Parathyroid adenoma (tissue), 2 donors: ENCODE measurements around the gene FLRT1.

Source experiments
- H2AFZ ChIP-seq: fragments of 300-600 bp; sonication (generic); one replicate; pipeline ENCODE4 v1.7.0; 2017; ENCODE audit warnings: antibody characterized with exemption, mild to moderate bottlenecking
- H3K27ac ChIP-seq: fragments of 300-600 bp; sonication (generic); one replicate; pipeline ENCODE4 v1.7.0; 2017
- H3K27me3 ChIP-seq: fragments of 300-600 bp; sonication (generic); one replicate; pipeline ENCODE4 v1.7.0; 2017; ENCODE audit warnings: low read length; ENCODE audit not compliant: control insufficient read depth, insufficient read depth
- H3K36me3 ChIP-seq: fragments of 300-600 bp; sonication (generic); one replicate; pipeline ENCODE4 v1.7.0; 2017; ENCODE audit warnings: low read length; ENCODE audit not compliant: control insufficient read depth, insufficient read depth
- H3K4me1 ChIP-seq: fragments of 300-600 bp; sonication (generic); one replicate; pipeline ENCODE4 v1.7.0; 2017; ENCODE audit warnings: control low read depth
- H3K4me2 ChIP-seq: fragments of 300-600 bp; sonication (generic); one replicate; pipeline ENCODE4 v1.7.0; 2017; ENCODE audit warnings: low read length
- H3K4me3 ChIP-seq: fragments of 300-600 bp; sonication (generic); one replicate; pipeline ENCODE4 v1.7.0; 2017; ENCODE audit warnings: low read depth, low read length
- H3K79me2 ChIP-seq: fragments of 300-600 bp; sonication (generic); one replicate; pipeline ENCODE4 v1.7.0; 2017; ENCODE audit warnings: control low read depth
- H3K9ac ChIP-seq: fragments of 300-600 bp; sonication (generic); one replicate; pipeline ENCODE4 v1.7.0; 2017; ENCODE audit warnings: mild to moderate bottlenecking
- H3K9me3 ChIP-seq: fragments of 300-600 bp; sonication (generic); one replicate; pipeline ENCODE4 v1.7.0; 2017; ENCODE audit warnings: low read length; ENCODE audit not compliant: control insufficient read depth
- TF ChIP-seq, protein P1 (sequence below): fragments of 300-600 bp; sonication (generic); IDR thresholded peaks from one replicate; pipeline ENCODE4 v1.7.0; 2017; ENCODE audit warnings: antibody characterized with exemption, mild to moderate bottlenecking
- donor health status: primary hyperparathyroidism.

FLRT1 gene

GRCh38 chr11:64013141-64013896 lies 22.4 kb upstream of the FLRT1 start:
- Histone ChIP-seq H3K36me3 (no peaks in the 10 kb centered on the region), H3K9me3 (no peaks in the 10 kb centered on the region), H3K4me2 (no peak overlapping the region), H3K27me3 (no peaks in the 10 kb centered on the region), H3K4me3 (no peak overlapping the region), H2AFZ (no peak overlapping the region), H3K4me1 (no peaks in the 10 kb centered on the region), H3K79me2 (no peaks in the 10 kb centered on the region), H3K27ac (no peak overlapping the region), H3K9ac (no peak overlapping the region)
- TF ChIP-seq, protein P1, sequence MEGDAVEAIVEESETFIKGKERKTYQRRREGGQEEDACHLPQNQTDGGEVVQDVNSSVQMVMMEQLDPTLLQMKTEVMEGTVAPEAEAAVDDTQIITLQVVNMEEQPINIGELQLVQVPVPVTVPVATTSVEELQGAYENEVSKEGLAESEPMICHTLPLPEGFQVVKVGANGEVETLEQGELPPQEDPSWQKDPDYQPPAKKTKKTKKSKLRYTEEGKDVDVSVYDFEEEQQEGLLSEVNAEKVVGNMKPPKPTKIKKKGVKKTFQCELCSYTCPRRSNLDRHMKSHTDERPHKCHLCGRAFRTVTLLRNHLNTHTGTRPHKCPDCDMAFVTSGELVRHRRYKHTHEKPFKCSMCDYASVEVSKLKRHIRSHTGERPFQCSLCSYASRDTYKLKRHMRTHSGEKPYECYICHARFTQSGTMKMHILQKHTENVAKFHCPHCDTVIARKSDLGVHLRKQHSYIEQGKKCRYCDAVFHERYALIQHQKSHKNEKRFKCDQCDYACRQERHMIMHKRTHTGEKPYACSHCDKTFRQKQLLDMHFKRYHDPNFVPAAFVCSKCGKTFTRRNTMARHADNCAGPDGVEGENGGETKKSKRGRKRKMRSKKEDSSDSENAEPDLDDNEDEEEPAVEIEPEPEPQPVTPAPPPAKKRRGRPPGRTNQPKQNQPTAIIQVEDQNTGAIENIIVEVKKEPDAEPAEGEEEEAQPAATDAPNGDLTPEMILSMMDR, result no peak

DNA sequence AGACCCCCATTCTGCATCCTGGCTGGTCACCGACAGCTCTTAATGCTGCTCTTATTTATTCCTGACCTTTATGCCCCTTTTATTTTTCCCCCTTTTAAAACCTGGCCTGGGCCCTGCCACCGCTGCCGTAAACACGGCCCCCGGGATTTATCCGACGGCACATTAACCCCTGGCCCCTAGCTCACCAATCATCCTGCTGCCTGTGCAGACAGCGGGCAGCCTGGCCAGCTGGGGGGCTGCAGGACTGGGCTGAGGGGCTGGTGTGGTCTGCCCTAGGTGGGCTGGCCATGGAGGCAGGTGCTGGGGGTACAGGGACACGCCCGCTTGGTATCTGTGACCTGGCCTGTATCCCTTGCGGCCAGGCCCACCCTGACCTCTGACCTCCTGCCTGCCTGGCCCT lies 21.4 kb upstream of the FLRT1 start:
- no peak overlapping the region for H2AFZ ChIP-seq
- TF ChIP-seq, protein P1, result no peak
- no peak overlapping the region for H3K27ac ChIP-seq
- H3K27me3 ChIP-seq, result no peaks in the 10 kb centered on the region
- H3K4me1 ChIP-seq, result no peaks in the 10 kb centered on the region
- no peaks in the 10 kb centered on the region for H3K9me3 ChIP-seq
- H3K36me3 ChIP-seq, result no peaks in the 10 kb centered on the region
- H3K9ac ChIP-seq, result no peak overlapping the region
- H3K4me3 ChIP-seq, result no peak overlapping the region
- H3K79me2 ChIP-seq, result no peaks in the 10 kb centered on the region
- H3K4me2 ChIP-seq, result no peak overlapping the region

GRCh38 chr11:64015510-64015909 lies 20.2 kb upstream of the FLRT1 start:
- no peak overlapping the region for H3K9ac ChIP-seq
- H3K9me3 ChIP-seq, result no peaks in the 10 kb centered on the region
- H3K4me3 ChIP-seq, result no peak overlapping the region
- H3K27ac ChIP-seq, result no peak overlapping the region
- H3K79me2 ChIP-seq, result no peaks in the 10 kb centered on the region
- no peaks in the 10 kb centered on the region for H3K36me3 ChIP-seq
- H3K4me2 ChIP-seq, result no peak overlapping the region
- no peaks in the 10 kb centered on the region for H3K4me1 ChIP-seq
- no peaks in the 10 kb centered on the region for H3K27me3 ChIP-seq
- no peak overlapping the region for H2AFZ ChIP-seq
- TF ChIP-seq, protein P1, result no peak

DNA sequence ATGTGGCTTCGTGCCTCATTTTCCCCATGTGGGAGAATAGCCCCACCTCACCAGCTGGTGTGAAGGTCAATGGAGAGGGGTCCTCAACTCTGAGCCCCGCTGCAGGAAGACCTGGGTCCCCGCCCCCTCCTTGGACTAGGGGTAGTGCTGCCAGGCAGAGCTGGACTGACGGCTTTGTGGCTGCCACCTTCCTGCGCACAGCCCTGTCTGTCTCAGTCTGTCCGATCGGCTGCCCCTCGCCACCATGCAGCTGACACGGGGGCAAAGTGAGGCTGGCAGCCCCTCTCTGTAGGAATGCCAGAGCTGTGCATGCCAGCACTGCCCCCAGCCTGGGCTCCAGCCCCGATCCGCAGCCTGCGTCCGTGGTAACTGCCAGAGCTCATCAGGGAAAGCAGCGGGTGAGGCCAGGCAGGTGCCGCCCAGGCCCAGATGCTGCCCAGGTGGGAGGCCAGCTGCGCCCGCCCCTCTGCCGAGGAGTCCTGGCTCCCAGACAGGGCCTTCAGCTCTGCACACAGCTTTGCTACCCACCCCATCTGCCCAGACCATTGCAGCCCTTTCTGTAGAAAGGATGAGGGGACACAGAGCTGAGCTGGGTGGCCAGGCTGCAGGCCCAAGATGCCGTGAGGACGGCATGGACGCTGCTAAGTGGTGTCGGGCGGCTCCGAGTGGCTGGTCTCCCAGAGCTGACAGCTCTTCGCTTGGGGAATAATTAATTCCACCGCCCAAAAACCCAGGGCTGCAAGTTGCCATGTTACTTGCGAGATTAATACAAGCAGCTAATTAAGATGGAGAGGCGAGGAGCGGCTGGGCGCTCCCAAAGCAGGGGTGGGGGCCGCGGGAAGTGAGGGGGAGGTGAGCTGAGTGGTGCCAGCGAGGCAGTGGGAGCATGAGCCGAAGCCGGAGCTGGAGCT lies 19.5 kb upstream of the FLRT1 start:
- Histone ChIP-seq H3K9me3 (no peaks in the 10 kb centered on the region), H3K4me1 (no peaks in the 10 kb centered on the region), H3K79me2 (no peaks in the 10 kb centered on the region), H3K4me2 (no peak overlapping the region), H3K27me3 (no peaks in the 10 kb centered on the region), H2AFZ (no peak overlapping the region), H3K27ac (no peak overlapping the region), H3K36me3 (no peaks in the 10 kb centered on the region), H3K9ac (no peak overlapping the region), H3K4me3 (no peak overlapping the region)
- TF ChIP-seq, protein P1, result no peak
